Measurements from ENCODE around the gene MTOR.

Gene MTOR

DNA sequence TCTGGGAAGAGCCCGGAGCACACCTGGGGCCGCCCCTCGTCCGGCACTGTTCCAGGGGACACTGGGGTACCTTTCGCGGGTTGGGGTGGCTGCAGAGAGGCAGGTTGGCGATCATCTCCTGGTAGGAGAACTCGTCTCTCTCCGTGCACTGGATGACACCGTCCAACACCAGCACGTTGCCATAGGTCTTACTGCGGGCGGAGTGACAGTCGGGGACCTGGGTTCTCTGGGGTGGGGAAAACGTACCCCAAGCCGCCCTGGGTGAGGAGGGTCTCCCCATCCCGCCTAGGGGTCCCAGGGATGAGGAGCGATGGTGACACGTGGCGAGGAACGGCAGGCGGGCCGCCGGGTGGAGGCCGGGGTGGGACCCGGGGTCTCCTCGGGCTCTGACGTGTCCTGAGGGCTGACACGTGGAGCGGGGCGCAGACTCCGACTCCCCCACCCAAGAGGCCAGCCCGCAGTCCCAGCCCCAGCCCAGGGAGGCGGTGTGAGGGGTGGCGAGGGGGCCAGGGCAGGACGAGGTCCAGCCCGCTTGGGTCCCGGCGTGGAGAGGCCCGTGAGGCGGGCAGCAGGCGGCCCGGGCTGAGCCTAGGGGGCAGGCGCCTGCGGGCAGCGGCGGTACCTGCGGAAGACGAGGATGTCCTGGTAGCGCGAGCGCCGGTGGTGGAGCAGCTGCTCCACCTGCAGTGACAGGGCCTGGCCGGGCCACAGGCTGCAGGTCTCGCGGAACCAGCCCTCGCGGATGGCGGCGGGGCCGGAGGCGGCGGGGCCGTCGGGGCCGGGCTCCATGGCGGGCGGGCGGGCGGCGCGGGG lies 203.0 kb downstream of the MTOR start:
- DNase-seq: peak; percentile 29

DNA sequence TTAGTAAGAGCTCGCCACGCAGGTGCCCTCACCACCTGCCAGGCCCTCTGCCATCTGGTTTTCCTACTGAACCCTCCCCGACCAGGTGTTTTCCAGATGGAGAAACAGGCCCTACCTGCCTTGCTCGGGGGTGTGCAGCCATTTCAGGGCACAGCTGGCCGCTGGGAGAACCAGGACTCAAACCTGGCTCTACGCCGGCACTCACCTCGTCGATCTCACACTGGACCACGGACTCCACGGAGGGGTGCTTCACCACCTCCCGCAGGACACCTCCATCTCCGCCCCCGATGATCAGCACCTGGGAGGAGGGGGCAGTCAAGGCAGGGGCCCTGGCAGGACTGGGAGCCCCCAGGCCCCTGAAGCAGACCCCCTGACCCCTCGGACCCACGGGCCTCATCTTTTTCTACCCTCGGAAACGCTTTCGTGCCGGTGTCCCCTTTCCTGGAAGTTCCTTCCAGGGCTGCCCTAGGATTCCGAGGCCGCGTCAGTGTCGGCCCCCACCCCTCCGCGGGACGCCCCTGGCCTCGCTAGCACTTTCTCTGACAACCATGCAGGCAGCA lies 203.7 kb downstream of the MTOR start:
- DNase-seq: no peak

DNA sequence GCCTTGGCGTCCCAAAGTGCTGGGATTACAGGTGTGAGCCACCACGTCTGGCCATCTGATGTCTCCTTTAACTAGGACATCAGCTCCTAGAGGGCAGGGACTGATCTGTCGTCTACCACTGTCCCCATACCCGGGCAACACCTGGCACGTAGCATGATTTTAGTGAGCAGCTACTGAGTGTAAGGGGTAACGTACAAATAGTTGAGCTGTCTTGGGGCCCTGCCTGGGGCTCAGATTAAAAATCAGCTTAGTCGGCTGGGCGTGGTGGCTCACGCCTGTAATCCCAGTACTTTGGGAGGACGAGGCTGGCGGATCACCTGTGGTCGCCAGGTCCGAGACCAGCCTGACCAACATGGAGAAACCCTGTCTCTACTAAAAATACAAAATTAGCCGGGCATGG lies 204.3 kb downstream of the MTOR start:
- no peak for DNase-seq

DNA sequence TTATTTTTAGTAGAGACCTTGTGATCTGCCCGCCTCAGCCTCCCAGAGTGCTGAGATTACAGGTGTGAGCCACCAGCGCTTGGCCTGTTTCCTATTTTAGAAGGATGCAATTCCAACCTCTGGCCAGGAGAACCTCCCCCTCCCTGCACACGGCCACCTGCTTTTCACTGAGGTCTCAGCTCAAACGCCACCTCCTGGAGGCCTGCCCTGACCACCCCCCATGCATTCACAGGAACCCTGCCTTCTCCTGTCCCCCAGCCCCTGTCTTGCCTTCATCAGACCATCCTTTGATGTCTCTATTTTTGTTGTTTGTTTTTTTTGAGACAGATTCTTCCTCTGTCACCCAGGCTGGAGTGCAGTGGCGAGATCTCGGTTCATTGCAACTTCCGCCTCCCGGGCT lies 204.9 kb downstream of the MTOR start:
- DNase-seq: no peak

Data from hematopoietic multipotent progenitor cell treated with erythropoietin and hydrocortisone succinate and interleukin-3 and kit ligand, for 8 days (in vitro differentiated cells).